ENCODE measurements around the gene CFAP97D1.

Gene CFAP97D1

DNA sequence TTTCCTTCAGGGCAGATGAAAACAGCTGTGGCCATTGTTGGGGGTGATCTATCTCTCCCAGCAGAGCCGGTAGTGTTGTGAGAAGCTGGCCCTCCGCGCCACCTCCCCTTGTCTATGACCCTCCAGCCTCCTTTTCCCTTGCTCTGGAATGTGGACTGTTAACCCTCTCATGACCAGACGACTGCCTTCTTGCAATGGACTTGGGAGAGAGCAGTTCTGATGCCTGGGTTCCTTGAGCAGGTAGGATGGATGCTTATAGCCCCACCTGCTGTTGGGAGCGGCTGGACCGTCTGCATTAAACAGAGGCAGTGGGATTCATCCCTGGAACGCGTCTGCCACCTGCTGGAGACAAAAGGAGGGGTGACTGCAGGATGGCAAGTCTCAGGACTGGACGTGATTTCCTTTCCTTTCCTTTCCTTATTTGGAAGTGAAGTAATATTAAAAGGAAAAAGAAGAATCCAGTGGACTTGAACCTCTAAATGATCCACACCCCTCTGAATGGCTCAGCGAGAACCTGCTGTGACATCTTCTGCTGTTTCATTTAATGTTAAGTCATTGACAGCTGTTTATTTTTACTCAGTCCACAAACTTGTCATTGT is 19.9 kb upstream of the CFAP97D1 start (continued):
- TF ChIP-seq ZNF16 (tag by site-specific recombination; IDR thresholded peaks at IDR 0.05; ENCODE audit: low read depth), result no peak
- peak; percentile 89; the same call in 1 of the 2 replicates for TF ChIP-seq ZSCAN30 (tag by site-specific recombination; IDR thresholded peaks at IDR 0.05)
- TF ChIP-seq ZNF514 (tag by site-specific recombination; IDR thresholded peaks at IDR 0.05), result no peak
- no peak for TF ChIP-seq ZBTB21 (tag by site-specific recombination; IDR thresholded peaks at IDR 0.05)
- no peak for TF ChIP-seq ZBTB1 (tag by site-specific recombination; IDR thresholded peaks at IDR 0.05)
- TF ChIP-seq SP7 (tag by site-specific recombination; IDR thresholded peaks at IDR 0.05), result peak; percentile 72
- TF ChIP-seq BCL11B (tag by site-specific recombination; IDR thresholded peaks at IDR 0.05; ENCODE audit: low read depth), result no peak
- peak; percentile 77; the same call in 1 of the 2 replicates for TF ChIP-seq ZNF391 (tag by site-specific recombination; IDR thresholded peaks at IDR 0.05; ENCODE audit: borderline replicate concordance, low read depth)
- peak; percentile 76; the same call in 1 of the 2 replicates for TF ChIP-seq ZFP37 (tag by site-specific recombination; IDR thresholded peaks at IDR 0.05)
- TF ChIP-seq, protein P1, sequence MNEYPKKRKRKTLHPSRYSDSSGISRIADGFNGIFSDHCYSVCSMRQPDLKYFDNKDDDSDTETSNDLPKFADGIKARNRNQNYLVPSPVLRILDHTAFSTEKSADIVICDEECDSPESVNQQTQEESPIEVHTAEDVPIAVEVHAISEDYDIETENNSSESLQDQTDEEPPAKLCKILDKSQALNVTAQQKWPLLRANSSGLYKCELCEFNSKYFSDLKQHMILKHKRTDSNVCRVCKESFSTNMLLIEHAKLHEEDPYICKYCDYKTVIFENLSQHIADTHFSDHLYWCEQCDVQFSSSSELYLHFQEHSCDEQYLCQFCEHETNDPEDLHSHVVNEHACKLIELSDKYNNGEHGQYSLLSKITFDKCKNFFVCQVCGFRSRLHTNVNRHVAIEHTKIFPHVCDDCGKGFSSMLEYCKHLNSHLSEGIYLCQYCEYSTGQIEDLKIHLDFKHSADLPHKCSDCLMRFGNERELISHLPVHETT (tag by site-specific recombination; IDR thresholded peaks at IDR 0.05), result peak; percentile 55
- no peak for TF ChIP-seq ZNF292 (tag by site-specific recombination; IDR thresholded peaks at IDR 0.05; ENCODE audit: borderline replicate concordance, low read depth)
- no peak for TF ChIP-seq ZNF19 (tag by site-specific recombination; IDR thresholded peaks at IDR 0.05; ENCODE audit: low read depth)
- TF ChIP-seq ZNF654 (tag by site-specific recombination; IDR thresholded peaks at IDR 0.05; ENCODE audit: low read depth), result peak; percentile 100
- peak; percentile 76; the same call in 1 of the 2 replicates for TF ChIP-seq ZNF2 (tag by site-specific recombination; IDR thresholded peaks at IDR 0.05)
- no peak for TF ChIP-seq ZNF48 (tag by site-specific recombination; IDR thresholded peaks at IDR 0.05)
- TF ChIP-seq ZFHX2 (tag by site-specific recombination; conservative IDR thresholded peaks at IDR 0.05), result no peak
- TF ChIP-seq ZNF274 (IDR thresholded peaks at IDR 0.05; ENCODE audit: low read length), result no peak
- TF ChIP-seq ZNF274 (tag by site-specific recombination; IDR thresholded peaks at IDR 0.05; ENCODE audit: borderline replicate concordance), result no peak
- TF ChIP-seq RBAK (tag by site-specific recombination; IDR thresholded peaks at IDR 0.05), result no peak
- TF ChIP-seq ZNF548 (tag by site-specific recombination; IDR thresholded peaks at IDR 0.05), result no peak
- TF ChIP-seq ZNF501 (tag by site-specific recombination; IDR thresholded peaks at IDR 0.05), result no peak
- no peak for TF ChIP-seq ZNF214 (tag by site-specific recombination; IDR thresholded peaks at IDR 0.05; ENCODE audit: borderline replicate concordance)
- TF ChIP-seq ZNF791 (tag by site-specific recombination; IDR thresholded peaks at IDR 0.05), result no peak
- TF ChIP-seq ZFP41 (tag by site-specific recombination; IDR thresholded peaks at IDR 0.05; ENCODE audit: borderline replicate concordance), result no peak
- TF ChIP-seq ZNF518A (tag by site-specific recombination; conservative IDR thresholded peaks at IDR 0.05; ENCODE audit: low read depth), result no peak
- TF ChIP-seq ZNF768 (tag by site-specific recombination; IDR thresholded peaks at IDR 0.05), result no peak
- TF ChIP-seq ZBTB17 (tag by site-specific recombination; IDR thresholded peaks at IDR 0.05), result peak; percentile 77
- TF ChIP-seq, protein P2, sequence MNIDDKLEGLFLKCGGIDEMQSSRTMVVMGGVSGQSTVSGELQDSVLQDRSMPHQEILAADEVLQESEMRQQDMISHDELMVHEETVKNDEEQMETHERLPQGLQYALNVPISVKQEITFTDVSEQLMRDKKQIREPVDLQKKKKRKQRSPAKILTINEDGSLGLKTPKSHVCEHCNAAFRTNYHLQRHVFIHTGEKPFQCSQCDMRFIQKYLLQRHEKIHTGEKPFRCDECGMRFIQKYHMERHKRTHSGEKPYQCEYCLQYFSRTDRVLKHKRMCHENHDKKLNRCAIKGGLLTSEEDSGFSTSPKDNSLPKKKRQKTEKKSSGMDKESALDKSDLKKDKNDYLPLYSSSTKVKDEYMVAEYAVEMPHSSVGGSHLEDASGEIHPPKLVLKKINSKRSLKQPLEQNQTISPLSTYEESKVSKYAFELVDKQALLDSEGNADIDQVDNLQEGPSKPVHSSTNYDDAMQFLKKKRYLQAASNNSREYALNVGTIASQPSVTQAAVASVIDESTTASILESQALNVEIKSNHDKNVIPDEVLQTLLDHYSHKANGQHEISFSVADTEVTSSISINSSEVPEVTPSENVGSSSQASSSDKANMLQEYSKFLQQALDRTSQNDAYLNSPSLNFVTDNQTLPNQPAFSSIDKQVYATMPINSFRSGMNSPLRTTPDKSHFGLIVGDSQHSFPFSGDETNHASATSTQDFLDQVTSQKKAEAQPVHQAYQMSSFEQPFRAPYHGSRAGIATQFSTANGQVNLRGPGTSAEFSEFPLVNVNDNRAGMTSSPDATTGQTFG (tag by site-specific recombination; IDR thresholded peaks at IDR 0.05; ENCODE audit: borderline replicate concordance), result no peak
- TF ChIP-seq ZNF664 (tag by site-specific recombination; IDR thresholded peaks at IDR 0.05), result no peak
- no peak for TF ChIP-seq ZNF558 (tag by site-specific recombination; IDR thresholded peaks at IDR 0.05)
- TF ChIP-seq ZNF324 (tag by site-specific recombination; IDR thresholded peaks at IDR 0.05), result 0 out of 2 replicates have a peak, but pooled peaks have one; percentile 53
- TF ChIP-seq ZNF837 (tag by site-specific recombination; IDR thresholded peaks at IDR 0.05), result no peak
- TF ChIP-seq ZNF248 (tag by site-specific recombination; IDR thresholded peaks at IDR 0.05), result no peak
- TF ChIP-seq ZNF133 (tag by site-specific recombination; IDR thresholded peaks at IDR 0.05), result no peak

All from HEK293 (cell line).